Adrenal gland (tissue), 12 donors: ENCODE measurements around the gene PRKG1. TPM values are rescaled to one million over a fixed set of nuclear protein-coding genes. Genes with fewer than 3 reads are reported as not detected.

ENCODE experiments used
- DNase-seq, 7 donors: peaks; one replicate each; pipeline ENCODE4 v3.0.0-alpha.2; 2019 to 2020
- H3K27ac ChIP-seq, 5 donors: fragments of 200-600 bp; sonication (generic) in 4 of 5; 1 replicate in 3 of 5; 2 replicates in 2 of 5; pipeline versions ENCODE4 v1.5.1 to v1.8.0; 2016 to 2020; ENCODE audit warnings: mild to moderate bottlenecking in 1 of 5
- H3K27me3 ChIP-seq: fragments of 200-600 bp; 2 replicates; pipeline ENCODE4 v1.8.0; 2021
- H3K36me3 ChIP-seq, 2 donors: fragments of 200-600 bp; replicated peaks in 1 of 2; 1 replicate in 1 of 2; 2 replicates in 1 of 2; pipeline versions ENCODE4 v1.5.1 to v1.8.0; 2018 to 2022
- H3K4me1 ChIP-seq, 2 donors: fragments of 200-600 bp; replicated peaks in 1 of 2; 1 replicate in 1 of 2; 2 replicates in 1 of 2; pipeline versions ENCODE4 v1.5.1 to v1.8.0; 2018 to 2021
- H3K4me3 ChIP-seq, 4 donors: fragments of 200-600 bp; sonication (generic) in 3 of 4; one replicate each; pipeline ENCODE4 v1.5.1; 2016 to 2018
- H3K9me3 ChIP-seq, 3 donors: fragments of 200-600 bp; sonication (generic) in 1 of 3; replicated peaks in 1 of 3; 1 replicate in 2 of 3; 2 replicates in 1 of 3; pipeline versions ENCODE4 v1.5.1 to v1.8.0; 2016 to 2021
- POLR2A ChIP-seq, 2 donors: fragments of 450-650 bp; IDR thresholded peaks; one replicate each; pipeline ENCODE4 v1.6.1; 2017; ENCODE audit warnings: antibody characterized with exemption in 2 of 2, mild to moderate bottlenecking in 2 of 2, moderate library complexity in 1 of 2
- WGBS, 4 donors: extraction: QIAGEN DNeasy Blood & Tissue Kit in 2 of 4; methylation state at CpG; one replicate each; pipeline versions ENCODE4 v1.1.5 to v1.1.7; 2013 to 2017; 5-methylcytosine and 5-hydroxymethylcytosine counted together
- intact Hi-C, 2 donors: fragments of 100-400 bp; cut with DNase I; formaldehyde crosslinking; loops; one replicate each; pipeline versions ENCODE4 v1.14.1 to v1.15.0; 2022 to 2023
- polyA plus RNA-seq, 3 donors: library from polyadenylated mRNA; stranded (reverse); fragments of 200-250 nt in 2 of 3; fragments of 350-450 nt in 1 of 3; fragmentation: Illumina TruSeq in 1 of 3; extraction: RNeasy Lipid Tissue Mini Kit (QIAGEN cat#74804) in 1 of 3; gene quantifications; one replicate each; pipeline ENCODE4 v1.2.3, GENCODE V29; 2013 to 2014
- total RNA-seq, 9 donors: library from RNA; depleted of rRNA in 4 of 9; stranded (reverse); fragments of >200 nt in 4 of 9; fragments of 120-200 nt in 1 of 9; fragmentation: NEBNext Ultra II Directional in 1 of 9; extraction: Animal tissue kit (Norgen Biotek cat#: 25700) in 1 of 9; gene quantifications; one replicate each; pipeline versions ENCODE4 v1.1.0 to v1.2.4, GENCODE V29; 2013 to 2023
- TF ChIP-seq, protein P1 (sequence below), 6 experiments: fragments of 450-650 bp in 4 of 6; fragments of 200-600 bp in 2 of 6; sonication (generic) in 1 of 6; IDR thresholded peaks; 1 replicate in 5 of 6; 2 replicates in 1 of 6; pipeline versions ENCODE4 v1.5.1 to v1.8.0; 2016 to 2021; ENCODE audit warnings: antibody characterized with exemption in 6 of 6, mild to moderate bottlenecking in 2 of 6, moderate library complexity in 1 of 6
- donor health status: healthy with polysubstance abuse.
- donor health status: Bipolar disorder and iron deficiency.
- donor health status: DM: yes; HTN: yes; CAD: no.
- donor health status: DM: no; HTN: no; CAD: no.
- donor health status: DM: no; HTN: no; CAD: no.
- donor health status: DM: yes; HTN: yes; CAD: no.

The PRKG1 gene
- total and polyA plus RNA-seq, 12 donors, result 6.9 to 104 (median 29.7) TPM

DNA sequence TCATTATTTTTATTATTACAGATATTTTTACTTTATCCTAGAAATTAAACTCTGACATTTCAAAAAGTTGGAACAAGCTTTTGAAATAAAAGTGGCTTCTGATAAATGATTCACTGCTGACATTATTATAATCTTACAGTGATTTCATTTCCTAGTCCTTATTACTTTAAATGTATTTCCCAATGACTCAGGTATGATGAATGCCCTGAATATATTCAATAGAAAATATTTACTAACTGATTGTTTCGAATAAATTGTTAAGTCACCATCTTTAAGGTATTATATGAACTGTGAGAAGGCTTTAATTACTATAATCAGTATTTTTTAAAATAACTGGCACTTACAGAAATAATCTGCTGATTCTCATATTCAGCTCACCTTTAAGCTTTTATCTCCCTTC is 1261.4 kb downstream of the PRKG1 start:
- Histone ChIP-seq H3K27ac (no peak overlapping the region), H3K36me3 (no peaks in the 10 kb centered on the region), H3K27me3 (no peaks in the 10 kb centered on the region), H3K4me3 (no peak overlapping the region), H3K4me1 (no peaks in the 10 kb centered on the region), H3K9me3 (no peaks in the 10 kb centered on the region)
- DNase-seq, result no peak
- intact Hi-C loops, result no loop called here
- WGBS, 4 donors, result 68 to 73% (median 71%) methylated on average over 1 of the region's 1 CpG
- TF ChIP-seq POLR2A (IDR thresholded peaks at IDR 0.05), result no peak
- TF ChIP-seq, protein P1, sequence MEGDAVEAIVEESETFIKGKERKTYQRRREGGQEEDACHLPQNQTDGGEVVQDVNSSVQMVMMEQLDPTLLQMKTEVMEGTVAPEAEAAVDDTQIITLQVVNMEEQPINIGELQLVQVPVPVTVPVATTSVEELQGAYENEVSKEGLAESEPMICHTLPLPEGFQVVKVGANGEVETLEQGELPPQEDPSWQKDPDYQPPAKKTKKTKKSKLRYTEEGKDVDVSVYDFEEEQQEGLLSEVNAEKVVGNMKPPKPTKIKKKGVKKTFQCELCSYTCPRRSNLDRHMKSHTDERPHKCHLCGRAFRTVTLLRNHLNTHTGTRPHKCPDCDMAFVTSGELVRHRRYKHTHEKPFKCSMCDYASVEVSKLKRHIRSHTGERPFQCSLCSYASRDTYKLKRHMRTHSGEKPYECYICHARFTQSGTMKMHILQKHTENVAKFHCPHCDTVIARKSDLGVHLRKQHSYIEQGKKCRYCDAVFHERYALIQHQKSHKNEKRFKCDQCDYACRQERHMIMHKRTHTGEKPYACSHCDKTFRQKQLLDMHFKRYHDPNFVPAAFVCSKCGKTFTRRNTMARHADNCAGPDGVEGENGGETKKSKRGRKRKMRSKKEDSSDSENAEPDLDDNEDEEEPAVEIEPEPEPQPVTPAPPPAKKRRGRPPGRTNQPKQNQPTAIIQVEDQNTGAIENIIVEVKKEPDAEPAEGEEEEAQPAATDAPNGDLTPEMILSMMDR (IDR thresholded peaks at IDR 0.05), result no peak

DNA sequence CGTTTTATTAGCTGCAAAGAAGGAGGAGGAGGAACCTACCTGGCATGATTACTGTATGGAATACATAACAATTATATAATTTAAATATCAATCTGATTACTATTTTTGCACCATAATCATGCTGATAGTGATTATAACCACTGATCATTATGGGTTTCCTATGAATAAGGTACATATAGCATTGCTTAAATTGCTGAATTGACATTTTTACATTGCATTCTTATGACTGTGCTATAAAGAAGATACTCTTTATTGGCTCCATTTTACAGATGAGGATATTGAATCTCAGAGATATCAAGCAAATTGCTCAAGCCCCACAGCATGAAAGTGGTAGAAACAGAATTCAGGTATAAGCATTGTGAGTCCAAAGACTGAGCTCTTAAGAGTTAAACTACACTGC is 1262.9 kb downstream of the PRKG1 start:
- no peaks in the 10 kb centered on the region for H3K9me3 ChIP-seq
- TF ChIP-seq, protein P1 (IDR thresholded peaks at IDR 0.05), result no peak
- no peak for TF ChIP-seq POLR2A (IDR thresholded peaks at IDR 0.05)
- H3K27me3 ChIP-seq, result no peaks in the 10 kb centered on the region
- no peak overlapping the region for H3K27ac ChIP-seq
- H3K36me3 ChIP-seq, result no peaks in the 10 kb centered on the region
- intact Hi-C loops, result no loop called here
- H3K4me3 ChIP-seq, result no peak overlapping the region
- whole genome bisulfite sequencing, 4 donors, result 65 to 97% (median 90%) methylated on average over 1 of the region's 1 CpG
- no peak for DNase-seq
- H3K4me1 ChIP-seq, result no peaks in the 10 kb centered on the region

DNA sequence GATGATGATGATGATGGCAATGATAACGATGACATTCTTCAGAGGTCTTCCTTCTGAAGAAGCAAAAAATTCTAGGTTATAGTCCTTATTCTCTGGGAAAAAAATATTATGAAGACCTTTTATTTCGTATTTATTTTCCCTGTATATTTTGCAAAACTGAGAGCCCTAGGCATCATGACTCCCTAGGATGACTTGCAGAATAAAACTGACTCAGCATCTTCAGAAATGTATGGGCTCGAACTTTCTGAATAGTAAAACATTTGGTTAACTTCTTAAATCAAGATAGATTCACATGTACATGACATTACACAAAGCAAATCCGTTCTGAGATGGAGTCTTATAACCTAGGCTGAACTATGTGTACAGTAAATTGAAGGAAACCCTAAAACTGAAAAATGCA is 1269.2 kb downstream of the PRKG1 start:
- WGBS, 4 donors, result 57 to 61% (median 59%) methylated on average over 4 of the region's 4 CpGs
- DNase-seq, result no peak
- H3K9me3 ChIP-seq, result no peaks in the 10 kb centered on the region
- intact Hi-C loops, result no loop called here
- no peaks in the 10 kb centered on the region for H3K27me3 ChIP-seq
- no peak overlapping the region for H3K4me3 ChIP-seq
- H3K27ac ChIP-seq, result no peak overlapping the region
- no peaks in the 10 kb centered on the region for H3K4me1 ChIP-seq
- H3K36me3 ChIP-seq, result no peaks in the 10 kb centered on the region
- TF ChIP-seq POLR2A (IDR thresholded peaks at IDR 0.05), result no peak
- TF ChIP-seq, protein P1 (IDR thresholded peaks at IDR 0.05), result no peak

DNA sequence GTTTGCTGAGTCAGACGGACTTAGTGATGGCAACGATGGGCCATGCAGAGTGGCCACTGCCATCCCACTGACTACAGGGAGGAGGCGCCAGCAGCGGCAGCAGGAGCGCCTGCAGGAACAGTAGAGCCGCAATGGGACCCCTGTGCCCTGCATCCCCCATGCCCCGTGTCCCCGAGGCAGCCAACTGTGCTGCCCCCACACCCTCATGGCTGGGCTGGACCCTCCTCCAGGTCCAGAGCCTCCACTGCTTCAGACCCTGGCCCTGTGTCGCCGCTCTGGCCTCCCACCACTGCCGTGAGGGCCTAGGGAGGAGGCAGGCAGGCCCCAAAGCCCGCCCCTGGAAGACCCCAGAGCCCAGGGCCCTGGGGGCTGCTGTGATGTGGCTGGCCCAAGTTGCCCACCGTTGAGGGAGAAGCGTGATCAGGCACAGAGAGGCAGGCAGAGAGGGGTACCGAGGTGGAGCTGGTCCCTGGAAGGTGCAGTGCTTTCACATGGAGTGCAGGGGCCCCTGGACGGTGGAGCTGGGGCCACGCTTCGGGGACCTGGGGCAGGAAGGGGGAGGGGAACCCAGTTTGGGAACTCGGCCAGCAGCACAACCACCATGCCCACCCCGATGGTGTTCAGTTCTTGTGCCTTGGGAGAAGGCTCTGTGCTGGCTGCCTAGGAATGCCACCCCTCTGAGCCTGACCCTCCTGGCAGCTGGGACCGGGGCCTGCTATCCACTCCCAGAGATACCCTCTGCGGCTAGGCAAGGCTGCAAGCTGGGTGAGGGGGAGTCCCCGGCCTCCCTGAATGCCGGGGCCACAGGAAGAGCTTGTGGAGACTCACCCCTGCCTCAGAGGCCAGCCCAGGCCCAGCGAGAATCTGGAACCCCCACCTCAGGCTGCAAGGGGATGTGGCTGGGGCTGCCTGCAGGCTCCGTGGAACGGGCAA is 1272.4 kb downstream of the PRKG1 start:
- no peak for DNase-seq
- intact Hi-C loops, result no loop called here
- H3K27ac ChIP-seq, result no peak overlapping the region
- H3K4me3 ChIP-seq, result no peak overlapping the region
- TF ChIP-seq, protein P1 (IDR thresholded peaks at IDR 0.05), result no peak
- no peak for TF ChIP-seq POLR2A (IDR thresholded peaks at IDR 0.05)
- 86 to 94% (median 93%) methylated on average over 15 to 27 of the region's 27 CpGs for WGBS, 4 donors
- no peaks in the 10 kb centered on the region for H3K4me1 ChIP-seq
- H3K36me3 ChIP-seq, result no peaks in the 10 kb centered on the region
- H3K27me3 ChIP-seq, result no peaks in the 10 kb centered on the region
- no peaks in the 10 kb centered on the region for H3K9me3 ChIP-seq
